Heart left ventricle (tissue), 13 donors: ENCODE measurements around the gene NEDD4L.

ENCODE experiments used
- CTCF ChIP-seq, 12 donors: fragments of 200-600 bp; sonication (generic) in 4 of 12; IDR thresholded peaks; one replicate each; pipeline versions ENCODE4 v1.5.0 to v1.8.0; 2018 to 2022; ENCODE audit warnings: antibody characterized with exemption in 12 of 12, mild to moderate bottlenecking in 5 of 12
- POLR2A ChIP-seq, 2 donors: fragments of 450-650 bp; IDR thresholded peaks; one replicate each; pipeline ENCODE4 v1.6.1; 2017; ENCODE audit warnings: antibody characterized with exemption in 2 of 2, mild to moderate bottlenecking in 2 of 2, moderate library complexity in 2 of 2
- donor health status: ischemic (EF 13 %, LVEDD 7.1; RV severe dilation, severe dysfunction).
- donor health status: DM: no; HTN: yes; CAD: no.
- donor health status: DM: no; HTN: no; CAD: no.
- donor health status: ischemic (EF 25% LVEDD 6.9; RV normal size, moderate dysfunction).
- donor health status: ischemic (EF 25% LVEDD 5.7; RV mildly dilated, moderate dysfunction).
- donor health status: ischemic (EF 35%, LVEDD 5.7; RV mildly dilated, moderate dysfunction).
- donor health status: nonischemic (EF 11% LVEDD 7.7; RV severe dilation, severe dysfunction).
- donor health status: DM: yes; HTN: yes; CAD: no.
- donor health status: PGD.
- donor health status: ischemic (EF 29% LVEDD 5.4; RV normal size, mild dysfunction).
- donor health status: nonischemic (EF 23%, LVEDD 6.1; RV moderate dilation, normal function).

- no peak for TF ChIP-seq CTCF (IDR thresholded peaks at IDR 0.05)
- no peak for TF ChIP-seq POLR2A (IDR thresholded peaks at IDR 0.05)
Observed at GRCh38 chr18:58345875-58346274, 301.8 kb downstream of the NEDD4L start.
